ENCODE results near the gene ERBB4. TPM values are rescaled to one million over a fixed set of nuclear protein-coding genes. Genes with fewer than 3 reads are reported as not detected.

Gene ERBB4
- total RNA-seq, 2 experiments from 2014 or later: not detected

DNA sequence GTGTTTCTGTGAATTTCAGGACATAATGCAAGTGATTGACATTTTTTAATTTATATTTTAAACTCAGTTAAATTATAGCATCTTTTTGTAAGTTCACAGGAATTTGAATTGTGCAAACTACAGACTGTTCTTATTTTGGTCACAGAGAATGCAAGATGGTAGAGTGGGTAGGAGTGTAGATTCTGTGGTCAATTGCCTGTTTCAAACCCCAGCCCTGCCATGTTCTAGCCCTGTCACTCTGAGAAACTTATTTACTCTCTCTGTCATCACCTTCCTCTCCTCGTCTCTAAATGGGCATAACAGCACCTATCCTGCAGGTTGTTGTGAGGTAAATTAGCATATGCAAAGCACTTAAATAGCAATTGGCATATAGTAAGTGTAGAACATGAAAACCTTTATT, 1102.4 kb downstream of the ERBB4 start:
- Mint-ChIP-seq H3K4me1 (ENCODE audit: low read depth) (no peaks in the 10 kb centered on the region), H3K4me3 (no peak overlapping the region), H3K9me3 (no peaks in the 10 kb centered on the region), H3K27ac (no peak overlapping the region), H3K27me3 (no peaks in the 10 kb centered on the region), H3K36me3 (ENCODE audit: low read depth) (no peaks in the 10 kb centered on the region)
- H3K4me1 ChIP-seq (ENCODE audit: insufficient read depth, low read length): no peaks in the 10 kb centered on the region
- DNase-seq (no peak), ATAC-seq (ENCODE audit: poor library complexity) (no peak)
- H3K36me3 ChIP-seq (ENCODE audit: insufficient read depth, low read length): no peaks in the 10 kb centered on the region
- POLR2A ChIA-PET: no interaction called here
- TF ChIP-seq, protein P1, sequence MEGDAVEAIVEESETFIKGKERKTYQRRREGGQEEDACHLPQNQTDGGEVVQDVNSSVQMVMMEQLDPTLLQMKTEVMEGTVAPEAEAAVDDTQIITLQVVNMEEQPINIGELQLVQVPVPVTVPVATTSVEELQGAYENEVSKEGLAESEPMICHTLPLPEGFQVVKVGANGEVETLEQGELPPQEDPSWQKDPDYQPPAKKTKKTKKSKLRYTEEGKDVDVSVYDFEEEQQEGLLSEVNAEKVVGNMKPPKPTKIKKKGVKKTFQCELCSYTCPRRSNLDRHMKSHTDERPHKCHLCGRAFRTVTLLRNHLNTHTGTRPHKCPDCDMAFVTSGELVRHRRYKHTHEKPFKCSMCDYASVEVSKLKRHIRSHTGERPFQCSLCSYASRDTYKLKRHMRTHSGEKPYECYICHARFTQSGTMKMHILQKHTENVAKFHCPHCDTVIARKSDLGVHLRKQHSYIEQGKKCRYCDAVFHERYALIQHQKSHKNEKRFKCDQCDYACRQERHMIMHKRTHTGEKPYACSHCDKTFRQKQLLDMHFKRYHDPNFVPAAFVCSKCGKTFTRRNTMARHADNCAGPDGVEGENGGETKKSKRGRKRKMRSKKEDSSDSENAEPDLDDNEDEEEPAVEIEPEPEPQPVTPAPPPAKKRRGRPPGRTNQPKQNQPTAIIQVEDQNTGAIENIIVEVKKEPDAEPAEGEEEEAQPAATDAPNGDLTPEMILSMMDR (IDR thresholded peaks at IDR 0.05): no peak
- H3K9me3 ChIP-seq (ENCODE audit: control insufficient read depth in 1 of 2, insufficient read depth in 1 of 2, low read length in 2 of 2): peaks cover 0 to 5% of the 10 kb centered on the region in 2 experiments
- CTCF ChIA-PET: no interaction called here
- no peak overlapping the region for H3K27ac ChIP-seq (ENCODE audit: low read depth in 1 of 2, low read length in 2 of 2)
- intact Hi-C loops (cut with DNase I, micrococcal nuclease): no loop called here
- no peaks in the 10 kb centered on the region for H3K27me3 ChIP-seq (ENCODE audit: control insufficient read depth in 1 of 2, insufficient read depth in 2 of 2, low read length in 2 of 2)
- no peak overlapping the region for H3K4me3 ChIP-seq (ENCODE audit: low read length)

DNA sequence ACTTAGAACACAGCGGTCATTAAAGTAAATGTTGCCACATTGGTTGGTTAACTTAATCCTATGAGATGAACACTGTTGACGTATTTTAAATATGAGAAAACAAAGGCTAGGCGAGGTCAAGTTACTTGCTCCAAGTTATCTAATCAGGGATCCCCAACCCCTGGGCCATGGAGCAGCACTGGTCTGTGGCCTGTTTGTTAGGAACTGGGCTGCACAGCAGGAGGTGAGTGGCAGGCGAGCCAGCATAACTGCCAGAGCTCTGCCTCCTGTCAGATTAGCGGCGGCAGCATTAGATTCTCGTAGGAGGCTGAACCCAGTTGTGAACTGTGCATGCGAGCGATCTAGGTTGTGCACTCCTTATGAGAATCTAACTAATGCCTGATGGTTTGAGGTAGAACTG, 1103.3 kb downstream of the ERBB4 start:
- ChIA-PET CTCF (no interaction called here), POLR2A (no interaction called here)
- Mint-ChIP-seq H3K27me3 (no peaks in the 10 kb centered on the region), H3K27ac (no peak overlapping the region), H3K36me3 (ENCODE audit: low read depth) (no peaks in the 10 kb centered on the region), H3K4me1 (ENCODE audit: low read depth) (no peaks in the 10 kb centered on the region), H3K4me3 (no peak overlapping the region), H3K9me3 (no peaks in the 10 kb centered on the region)
- peaks cover 0 to 5% of the 10 kb centered on the region in 2 experiments for H3K9me3 ChIP-seq (ENCODE audit: control insufficient read depth in 1 of 2, insufficient read depth in 1 of 2, low read length in 2 of 2)
- no peaks in the 10 kb centered on the region for H3K36me3 ChIP-seq (ENCODE audit: insufficient read depth, low read length)
- no peak overlapping the region for H3K27ac ChIP-seq (ENCODE audit: low read depth in 1 of 2, low read length in 2 of 2)
- ATAC-seq (ENCODE audit: poor library complexity) (no peak), DNase-seq (no peak)
- no peak overlapping the region for H3K4me3 ChIP-seq (ENCODE audit: low read length)
- TF ChIP-seq, protein P1 (IDR thresholded peaks at IDR 0.05): no peak
- no peaks in the 10 kb centered on the region for H3K27me3 ChIP-seq (ENCODE audit: control insufficient read depth in 1 of 2, insufficient read depth in 2 of 2, low read length in 2 of 2)
- H3K4me1 ChIP-seq (ENCODE audit: insufficient read depth, low read length): no peaks in the 10 kb centered on the region
- intact Hi-C loops (cut with DNase I, micrococcal nuclease): no loop called here

DNA sequence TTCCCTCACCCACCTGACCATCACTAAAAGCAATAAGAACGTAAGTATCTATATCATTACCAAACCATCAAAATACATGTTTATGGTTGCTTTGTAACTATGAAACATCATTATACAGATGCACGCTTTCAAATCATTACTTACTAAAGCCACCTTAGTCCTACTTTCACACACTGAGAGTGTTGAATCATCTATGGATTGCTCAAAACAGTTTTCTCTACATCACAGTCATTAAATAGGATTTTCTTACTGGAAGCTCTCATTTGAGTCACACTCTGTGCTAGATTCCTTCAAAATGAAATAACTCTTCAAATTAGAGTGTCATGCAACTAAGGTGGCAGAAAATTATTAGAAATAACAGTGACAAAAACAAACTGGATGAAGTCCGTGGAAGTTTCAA, 1103.8 kb downstream of the ERBB4 start:
- no peaks in the 10 kb centered on the region for H3K4me1 ChIP-seq (ENCODE audit: insufficient read depth, low read length)
- Mint-ChIP-seq H3K27me3 (no peaks in the 10 kb centered on the region), H3K27ac (no peak overlapping the region), H3K4me3 (no peak overlapping the region), H3K36me3 (ENCODE audit: low read depth) (no peaks in the 10 kb centered on the region), H3K4me1 (ENCODE audit: low read depth) (no peaks in the 10 kb centered on the region), H3K9me3 (no peaks in the 10 kb centered on the region)
- DNase-seq (no peak), ATAC-seq (ENCODE audit: poor library complexity) (no peak)
- TF ChIP-seq, protein P1 (IDR thresholded peaks at IDR 0.05): no peak
- POLR2A ChIA-PET: no interaction called here
- no peak overlapping the region for H3K4me3 ChIP-seq (ENCODE audit: low read length)
- CTCF ChIA-PET: no interaction called here
- H3K36me3 ChIP-seq (ENCODE audit: insufficient read depth, low read length): no peaks in the 10 kb centered on the region
- peaks cover 0 to 5% of the 10 kb centered on the region in 2 experiments for H3K9me3 ChIP-seq (ENCODE audit: control insufficient read depth in 1 of 2, insufficient read depth in 1 of 2, low read length in 2 of 2)
- no peak overlapping the region for H3K27ac ChIP-seq (ENCODE audit: low read depth in 1 of 2, low read length in 2 of 2)
- intact Hi-C loops (cut with DNase I, micrococcal nuclease): no loop called here
- H3K27me3 ChIP-seq (ENCODE audit: control insufficient read depth in 1 of 2, insufficient read depth in 2 of 2, low read length in 2 of 2): no peaks in the 10 kb centered on the region

Measured in CD4-positive, alpha-beta T cell (primary cell).